CD4-positive, alpha-beta T cell treated with Interleukin-4 for 1 hour (primary cell): Measurements from ENCODE around the gene LY6G6D.

Experiments
- DNase-seq, 2 donors: peaks; one replicate each; pipeline ENCODE4 v3.0.0-alpha.2; 2020 to 2022

Gene LY6G6D, protein sequence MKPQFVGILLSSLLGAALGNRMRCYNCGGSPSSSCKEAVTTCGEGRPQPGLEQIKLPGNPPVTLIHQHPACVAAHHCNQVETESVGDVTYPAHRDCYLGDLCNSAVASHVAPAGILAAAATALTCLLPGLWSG

DNA sequence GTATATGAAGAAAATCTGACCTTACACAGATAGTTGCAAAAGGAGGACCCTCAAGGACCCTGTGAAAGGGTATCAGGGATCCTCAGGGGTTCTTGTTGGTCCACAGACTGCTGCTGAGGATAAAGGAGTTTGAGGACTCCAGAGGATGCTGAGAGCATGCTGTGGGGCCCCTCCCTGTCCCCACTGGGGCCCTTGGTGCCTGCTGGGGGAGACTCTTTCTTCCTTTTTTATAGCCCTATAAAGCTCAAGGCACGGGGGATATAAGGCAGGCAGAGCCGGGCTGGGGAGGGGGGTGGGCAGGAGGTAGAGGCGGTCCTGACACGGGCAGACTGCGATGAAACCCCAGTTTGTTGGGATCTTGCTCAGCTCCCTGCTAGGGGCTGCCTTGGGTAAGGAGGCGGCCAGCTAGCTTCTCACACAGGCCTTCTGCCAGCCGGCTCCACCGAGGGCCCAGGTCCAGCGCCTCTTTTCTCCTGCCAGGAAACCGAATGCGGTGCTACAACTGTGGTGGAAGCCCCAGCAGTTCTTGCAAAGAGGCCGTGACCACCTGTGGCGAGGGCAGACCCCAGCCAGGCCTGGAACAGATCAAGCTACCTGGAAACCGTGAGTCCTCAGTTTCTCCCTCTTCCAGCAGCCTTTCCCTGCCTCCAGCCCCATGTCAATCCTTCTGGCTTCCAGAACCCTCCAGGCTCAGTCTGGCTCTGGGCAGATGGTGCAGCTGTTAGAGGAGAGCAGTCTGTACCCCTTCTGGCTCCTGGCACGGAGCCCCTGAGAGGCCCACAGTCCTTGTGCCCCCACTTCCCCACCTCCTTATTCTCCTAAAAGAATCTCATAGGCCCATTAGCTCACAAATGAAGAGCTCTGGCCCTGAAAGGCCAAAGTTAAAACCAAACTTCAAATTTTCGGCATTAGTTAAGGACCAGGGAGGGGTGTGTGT lies at the start of gene LY6G6D:
Gene LY6G6D, plus strand, starts transcription at position 327 of the 937 bp plus-strand sequence. Its CDS starts 8 bp downstream, at position 335.
- DNase-seq: no peak

DNA sequence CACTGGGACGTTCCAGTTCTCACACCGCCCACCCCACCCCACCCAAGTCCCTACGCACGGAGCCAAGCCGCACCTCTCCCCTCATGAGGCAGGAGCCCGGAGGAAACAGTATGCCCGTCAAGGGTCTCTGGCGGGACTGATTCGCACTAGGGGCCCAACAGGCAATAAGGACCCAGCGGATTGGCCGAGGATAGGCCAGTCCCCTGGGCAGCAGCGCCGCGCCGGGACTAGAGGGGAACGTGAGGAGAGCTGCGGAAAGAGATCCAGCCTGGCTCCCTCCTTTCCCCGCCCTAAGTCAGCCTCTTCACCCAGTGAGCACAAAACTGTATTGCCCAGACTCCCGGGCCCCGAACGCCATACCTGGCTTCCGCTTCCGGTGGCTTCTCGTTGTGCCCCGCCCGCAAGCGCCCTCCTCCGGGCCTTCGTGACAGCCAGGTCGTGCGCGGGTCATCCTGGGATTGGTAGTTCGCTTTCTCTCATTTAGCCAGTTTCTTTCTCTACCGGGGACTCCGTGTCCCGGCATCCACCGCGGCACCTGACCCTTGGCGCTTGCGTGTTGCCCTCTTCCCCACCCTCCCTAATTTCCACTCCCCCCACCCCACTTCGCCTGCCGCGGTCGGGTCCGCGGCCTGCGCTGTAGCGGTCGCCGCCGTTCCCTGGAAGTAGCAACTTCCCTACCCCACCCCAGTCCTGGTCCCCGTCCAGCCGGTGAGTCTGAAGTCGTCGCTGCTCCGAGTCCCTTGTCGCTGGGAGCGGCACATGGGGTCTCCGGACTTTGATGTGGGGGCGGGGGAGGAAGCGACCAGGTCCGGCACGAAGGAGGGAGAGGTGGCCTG lies 49.4 kb upstream of the LY6G6D start, which contains the start of gene CSNK2B:
Gene CSNK2B, plus strand, starts transcription at position 580 of the 836 bp plus-strand sequence. CDS start 752 bp downstream, outside the sequence.
- peak; percentile 98 for DNase-seq

DNA sequence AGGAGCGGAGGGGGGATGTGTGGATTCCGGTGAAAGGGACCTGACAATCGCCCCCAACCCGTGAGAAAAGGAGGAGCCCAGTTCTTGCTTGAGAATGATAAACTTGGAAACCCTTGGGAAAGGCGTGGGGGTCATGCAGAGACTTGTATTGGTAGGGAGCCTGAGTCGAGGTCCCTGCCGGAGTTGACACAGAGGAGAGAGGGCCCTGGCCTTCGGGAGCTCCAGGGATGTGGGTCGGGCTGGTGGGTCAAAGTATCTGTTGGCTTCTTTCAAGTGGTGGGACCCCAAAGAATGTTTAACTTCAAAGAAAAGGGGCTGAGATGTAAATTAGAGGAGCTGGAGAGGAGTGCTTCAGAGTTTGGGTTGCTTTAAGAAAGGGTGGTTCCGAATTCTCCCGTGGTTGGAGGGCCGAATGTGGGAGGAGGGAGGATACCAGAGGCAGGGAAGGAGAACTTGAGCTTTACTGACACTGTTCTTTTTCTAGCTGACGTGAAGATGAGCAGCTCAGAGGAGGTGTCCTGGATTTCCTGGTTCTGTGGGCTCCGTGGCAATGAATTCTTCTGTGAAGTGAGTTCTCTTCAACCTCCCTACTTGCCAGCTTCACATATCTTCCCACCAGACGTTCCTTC lies 48.7 kb upstream of the LY6G6D start:
- DNase-seq: no peak

DNA sequence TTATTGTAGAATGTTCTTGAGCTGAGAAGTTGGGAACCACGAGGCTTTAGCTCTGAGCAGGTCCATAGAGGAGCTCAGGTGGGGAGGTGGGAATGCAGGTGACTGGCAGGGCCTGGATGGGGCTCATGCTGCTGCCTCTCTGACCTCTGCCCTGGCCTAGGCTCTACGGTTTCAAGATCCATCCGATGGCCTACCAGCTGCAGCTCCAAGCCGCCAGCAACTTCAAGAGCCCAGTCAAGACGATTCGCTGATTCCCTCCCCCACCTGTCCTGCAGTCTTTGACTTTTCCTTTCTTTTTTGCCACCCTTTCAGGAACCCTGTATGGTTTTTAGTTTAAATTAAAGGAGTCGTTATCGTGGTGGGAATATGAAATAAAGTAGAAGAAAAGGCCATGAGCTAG lies 45.5 kb upstream of the LY6G6D start, which contains the start of gene LY6G5B:
Gene LY6G5B, plus strand, starts transcription at position 301 of the 400 bp plus-strand sequence. CDS start 975 bp downstream, outside the sequence.
- DNase-seq: no peak

DNA sequence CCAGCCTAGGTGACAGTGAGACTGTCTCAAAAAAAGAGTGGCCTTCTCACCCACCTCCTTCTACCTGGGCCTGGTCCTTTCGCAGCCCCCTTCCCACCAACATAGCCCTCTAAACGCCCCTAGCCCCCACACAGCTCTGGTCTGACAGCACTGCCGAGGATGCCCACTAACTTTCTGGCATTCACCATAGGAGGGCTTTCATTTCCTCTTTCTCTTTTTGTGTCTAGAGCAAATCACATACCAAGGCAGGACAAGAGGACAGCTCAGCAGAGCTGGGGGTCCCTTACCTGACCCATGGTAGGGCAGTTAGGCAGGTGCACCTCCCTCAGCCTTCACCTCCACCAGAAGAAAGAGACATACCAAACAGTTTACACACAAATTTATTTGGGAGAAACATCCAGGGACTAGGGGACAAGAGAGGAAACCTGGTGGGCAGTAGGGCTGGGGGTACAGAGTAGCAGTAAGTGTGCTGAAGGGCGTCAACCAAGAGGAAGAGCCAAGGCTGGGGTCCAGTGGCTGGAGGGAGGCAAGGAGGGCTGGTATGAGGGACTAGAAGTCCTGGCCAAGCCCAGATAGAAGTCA lies 38.7 kb upstream of the LY6G6D start:
- no peak for DNase-seq

DNA sequence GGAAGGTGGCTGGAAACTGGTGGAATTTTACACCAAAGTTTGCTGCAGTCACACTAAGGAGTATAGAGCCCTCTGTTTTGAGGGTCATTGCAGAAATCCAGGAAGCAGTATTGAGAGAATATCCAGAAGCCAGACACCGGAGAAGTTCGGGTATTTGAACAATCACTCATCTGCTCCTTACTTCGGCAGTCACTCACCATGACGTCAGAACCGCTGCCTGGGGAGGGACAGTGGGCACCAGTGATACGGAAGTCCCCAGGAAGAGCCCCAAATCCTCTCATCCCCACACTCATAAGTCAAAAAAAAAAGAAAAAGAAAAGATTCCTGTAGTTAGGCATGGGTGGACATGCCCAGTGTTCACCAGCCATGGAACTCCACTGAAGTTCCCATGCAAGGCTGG lies 38.2 kb upstream of the LY6G6D start:
- DNase-seq: no peak

DNA sequence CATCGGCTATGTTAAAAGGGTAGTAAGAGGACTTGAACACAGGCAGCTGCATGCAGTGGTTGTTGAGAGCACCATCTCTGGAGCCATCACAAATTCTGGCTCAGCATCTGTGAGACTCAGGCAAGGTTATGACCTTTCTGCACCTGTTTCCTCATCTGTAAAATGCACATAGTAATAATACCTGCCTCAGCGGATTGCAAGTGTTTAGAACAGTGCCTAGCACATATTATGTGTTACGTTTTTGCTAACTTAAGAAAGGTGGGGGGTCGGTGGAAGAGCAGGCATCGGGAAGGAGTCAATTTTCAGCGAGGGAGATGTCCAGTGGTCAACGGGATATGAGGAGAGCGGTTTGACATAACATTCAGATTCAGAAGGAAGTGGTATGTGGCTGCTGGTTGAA lies 37.2 kb upstream of the LY6G6D start:
- no peak for DNase-seq

DNA sequence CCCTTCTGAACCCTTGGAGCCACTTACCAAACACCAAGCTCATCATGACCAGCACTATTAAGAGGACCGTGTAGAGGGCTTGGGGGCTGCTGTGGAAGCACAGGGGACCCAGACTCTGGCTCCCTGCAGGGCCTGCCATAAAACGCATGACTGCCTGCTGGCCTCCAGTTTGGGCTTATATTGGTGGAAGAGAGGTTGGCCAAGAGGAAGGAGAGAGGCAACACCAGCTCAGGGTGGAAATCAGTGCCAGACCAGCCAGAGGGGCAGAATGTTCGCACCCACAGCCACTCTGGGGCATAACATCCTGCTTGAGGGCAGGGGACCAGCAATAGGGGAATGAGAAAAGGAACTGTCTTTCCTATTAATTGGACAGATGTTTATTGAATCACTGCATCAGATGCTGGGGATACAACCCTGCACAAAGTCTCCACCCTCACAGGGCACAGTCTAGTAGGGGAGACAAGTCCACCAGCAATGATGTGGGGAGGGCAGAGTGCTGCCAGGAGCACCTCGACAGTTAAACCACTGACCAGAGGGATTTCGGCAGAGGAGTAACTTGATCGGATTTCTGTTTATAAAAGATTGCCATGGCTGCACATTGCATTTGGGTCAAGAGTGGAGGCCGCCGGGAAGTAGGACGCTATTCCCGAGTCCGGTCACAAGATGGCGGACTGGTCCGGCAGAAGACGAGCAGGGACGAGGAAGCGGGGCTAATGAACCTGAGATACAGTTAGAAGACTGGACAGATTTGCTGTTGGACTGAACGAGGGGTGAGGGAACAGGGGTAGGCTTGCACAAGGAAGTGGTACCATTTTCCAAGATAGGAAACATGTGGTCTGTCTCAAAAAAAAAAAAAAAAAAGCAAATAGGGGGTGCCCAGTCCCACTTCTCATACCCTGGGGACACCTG lies 34.7 kb upstream of the LY6G6D start, which contains the start of gene LY6G5C:
Gene LY6G5C, minus strand, starts transcription at position 842 of the 909 bp plus-strand sequence. Its CDS starts 694 bp downstream, at position 148.
- DNase-seq: peak; percentile 79 to 80

DNA sequence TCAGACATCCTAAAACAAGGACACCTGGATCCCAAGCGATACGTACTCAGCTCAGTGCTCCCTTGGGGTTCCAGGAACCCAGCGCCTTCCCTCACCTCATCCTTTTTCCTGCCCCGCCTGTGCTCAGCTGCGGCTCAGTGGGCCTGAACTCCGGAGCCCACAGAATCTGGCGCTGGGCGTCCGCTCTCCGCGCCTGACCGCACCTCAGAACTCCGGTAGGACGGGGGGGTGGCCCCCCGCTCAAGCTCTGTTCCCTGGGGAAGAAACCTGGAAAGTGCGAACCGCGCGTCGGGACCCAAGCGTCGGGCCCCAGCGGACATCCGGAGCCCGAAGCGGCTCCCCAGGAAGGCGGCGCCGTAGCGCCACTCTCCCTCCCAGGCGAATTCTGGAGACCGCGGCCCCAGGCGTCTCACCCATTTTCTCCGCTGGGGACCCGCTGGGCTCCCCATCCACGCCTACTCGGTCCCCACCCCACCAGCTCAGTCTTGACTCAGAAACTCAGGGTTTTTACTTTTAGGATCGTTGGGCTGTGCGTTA lies 33.9 kb upstream of the LY6G6D start:
- DNase-seq: peak; percentile 30 to 35

DNA sequence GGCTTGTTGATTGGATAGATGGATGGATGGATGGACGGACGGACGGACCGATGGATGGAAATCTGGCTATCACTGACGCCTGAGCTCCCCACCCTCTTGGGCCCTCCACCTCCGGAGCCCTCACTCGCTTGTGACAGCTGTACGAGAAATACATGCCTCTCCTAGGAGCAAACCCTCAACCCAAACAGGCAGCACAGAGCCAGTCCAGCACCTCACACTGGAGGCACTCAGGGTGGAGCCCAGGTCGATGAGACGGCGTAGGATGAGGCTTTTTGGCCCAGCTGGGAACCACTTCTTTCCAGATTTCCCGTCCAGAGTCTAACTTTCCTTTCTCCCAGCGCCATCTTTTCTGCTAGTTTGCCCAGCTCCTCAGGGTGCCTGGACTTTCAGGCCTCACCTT lies 31.6 kb upstream of the LY6G6D start:
- no peak for DNase-seq

DNA sequence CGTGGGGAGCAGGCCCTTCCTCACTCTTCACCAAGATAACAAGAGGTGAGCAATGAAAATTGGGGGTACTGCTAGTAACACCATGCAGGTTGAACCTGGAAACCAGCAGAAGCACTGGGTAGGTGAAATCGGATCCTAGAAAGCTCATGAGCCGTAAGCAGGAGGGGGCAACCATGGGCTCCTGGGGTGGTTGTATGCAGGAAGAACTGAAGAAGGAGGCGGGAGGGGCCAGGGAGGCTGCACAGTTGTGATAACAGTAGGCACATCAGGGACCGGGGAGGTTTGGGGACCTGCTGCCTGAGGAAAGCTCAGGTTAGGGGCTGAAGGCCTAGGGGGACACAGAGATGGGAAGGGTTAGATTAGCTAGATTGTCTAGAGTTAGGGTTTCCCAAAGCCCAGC lies 28.7 kb upstream of the LY6G6D start:
- DNase-seq: no peak

DNA sequence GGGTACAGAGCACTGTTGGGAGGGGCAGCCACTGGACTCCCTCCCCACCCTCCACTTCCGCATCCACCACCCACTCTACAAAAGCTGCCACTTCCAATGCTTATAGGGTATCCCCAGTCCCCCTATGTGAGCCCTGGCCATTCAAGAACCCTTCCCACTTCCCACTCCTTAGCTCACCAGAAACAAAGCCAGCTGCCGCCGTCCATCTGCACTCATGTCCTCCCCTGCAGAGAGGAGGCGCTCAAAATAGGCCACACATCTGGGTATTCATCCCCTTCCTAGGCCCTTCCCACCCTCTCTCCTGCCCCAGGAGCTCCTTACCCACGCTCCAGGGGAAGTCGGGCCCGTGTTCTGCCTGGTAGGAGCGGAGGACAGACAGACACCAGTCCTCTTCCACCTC lies 27.8 kb upstream of the LY6G6D start:
- DNase-seq: no peak

DNA sequence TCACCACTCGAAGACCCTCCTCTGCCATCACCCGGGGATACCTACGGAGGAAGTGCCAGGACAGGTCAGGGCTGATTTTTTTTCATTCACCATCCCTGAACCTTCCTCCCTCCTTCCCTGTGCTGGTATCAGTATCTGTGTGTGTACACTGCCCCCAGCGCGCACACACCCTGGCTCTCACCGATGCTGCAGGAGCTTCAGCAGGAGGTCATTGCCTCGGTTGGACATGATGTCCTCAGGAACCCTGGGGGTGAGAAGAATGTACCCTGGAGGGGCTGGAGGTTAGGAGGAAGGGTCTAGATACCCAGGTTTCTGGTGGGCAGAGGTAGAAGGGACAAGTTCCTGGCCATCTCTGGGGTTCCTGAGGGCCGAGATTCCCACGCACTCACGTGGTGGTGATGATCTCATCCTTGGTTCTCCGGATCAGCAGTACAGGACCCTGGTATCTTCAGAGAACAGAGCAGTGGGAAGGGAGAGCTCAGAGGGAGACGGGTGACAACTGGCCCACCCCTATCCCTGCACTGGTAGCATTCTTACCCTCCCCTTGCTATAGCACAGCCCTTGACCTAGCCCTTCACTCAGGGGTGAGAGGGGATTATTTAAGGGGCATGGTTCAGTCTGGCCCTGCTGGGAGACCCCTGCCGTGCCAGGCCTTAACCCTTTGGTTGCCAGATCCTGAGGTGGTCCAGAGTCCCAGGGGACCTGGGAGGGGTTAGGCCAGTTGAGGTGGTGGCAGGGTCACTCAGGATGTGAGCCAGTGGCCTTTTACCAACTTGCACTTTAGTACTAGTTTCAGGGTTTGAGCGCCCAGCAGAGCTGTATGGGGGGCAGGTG lies 27.1 kb upstream of the LY6G6D start:
- no peak for DNase-seq

DNA sequence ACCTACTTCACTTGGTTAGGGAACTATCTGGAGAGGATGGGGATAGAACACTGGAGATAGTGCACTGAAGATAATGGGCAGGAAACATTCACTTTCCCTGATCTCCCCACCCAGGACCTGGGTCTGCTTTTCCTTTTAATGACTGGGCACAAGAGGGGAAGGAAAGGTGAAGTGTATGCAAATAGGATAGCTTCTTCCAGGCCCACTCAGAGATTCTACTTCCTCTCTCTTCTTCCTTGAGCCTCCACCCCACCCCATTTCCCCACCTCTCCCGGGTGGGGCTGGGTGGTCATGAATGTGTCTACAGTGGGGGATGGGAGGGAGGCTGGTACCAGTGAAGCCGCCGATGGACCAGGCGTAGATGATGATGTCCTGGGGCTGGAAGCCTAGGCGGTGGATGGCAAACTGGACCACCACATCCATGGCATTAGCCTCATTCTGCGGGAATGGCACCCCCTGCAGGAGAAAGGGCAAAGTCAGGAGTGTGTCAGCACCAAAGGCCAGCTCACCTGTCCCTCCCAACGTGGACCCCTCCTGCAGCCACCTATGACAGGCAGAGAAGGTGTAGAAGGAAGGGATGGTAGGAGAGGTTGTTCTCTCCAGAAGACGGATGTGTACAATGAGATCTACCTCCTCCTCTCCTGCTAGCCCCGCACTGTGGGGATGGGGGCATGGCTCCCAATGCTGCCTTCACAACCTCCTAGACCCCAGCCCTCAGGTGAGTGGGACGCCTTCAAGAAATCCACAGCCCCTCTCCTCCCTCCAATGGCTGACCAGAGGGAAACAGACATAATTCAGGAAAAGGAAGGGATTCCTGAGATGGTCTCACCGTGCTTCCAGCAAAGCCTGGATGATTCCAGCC lies 25.7 kb upstream of the LY6G6D start:
- no peak for DNase-seq

DNA sequence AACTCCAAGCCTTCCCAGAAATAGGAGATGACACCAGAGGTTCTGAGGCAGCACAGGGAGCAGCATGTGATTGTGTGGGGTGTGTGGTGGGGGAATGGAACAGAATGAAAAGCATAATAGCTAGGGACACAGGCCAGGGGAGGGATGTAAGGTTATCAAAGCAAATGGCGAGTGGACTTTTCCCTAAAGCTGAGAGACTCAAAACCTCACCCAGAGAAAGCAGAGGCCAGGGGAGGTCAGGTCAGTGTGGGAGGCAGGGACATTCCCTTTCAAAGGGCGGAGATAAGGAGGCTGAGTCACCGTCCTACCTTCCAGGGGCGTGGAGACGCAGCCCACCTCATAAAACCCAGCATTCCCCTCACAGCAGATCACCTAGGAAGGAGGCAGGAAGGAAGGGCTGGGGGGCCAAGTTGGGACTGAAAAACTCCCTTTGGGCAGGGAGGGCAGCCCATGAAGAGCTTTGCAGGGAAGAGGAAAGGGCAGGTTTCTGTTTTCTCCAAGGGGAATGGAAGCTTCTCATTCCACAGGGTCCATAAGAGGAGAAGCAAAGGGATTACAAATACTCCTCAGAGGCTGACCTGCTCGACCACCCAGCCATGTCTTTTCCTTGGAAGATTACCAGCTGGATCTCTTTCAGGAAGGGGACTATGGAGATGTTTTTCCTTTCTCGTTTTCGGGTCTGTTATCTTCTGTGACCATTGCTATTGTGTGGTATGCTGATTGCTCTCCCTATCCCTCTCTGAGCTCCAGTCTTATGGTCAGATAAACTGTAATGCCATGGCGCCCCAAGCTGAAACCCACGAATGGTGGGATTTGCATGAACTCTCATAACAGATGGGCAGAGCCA lies 24.7 kb upstream of the LY6G6D start:
- DNase-seq: no peak

DNA sequence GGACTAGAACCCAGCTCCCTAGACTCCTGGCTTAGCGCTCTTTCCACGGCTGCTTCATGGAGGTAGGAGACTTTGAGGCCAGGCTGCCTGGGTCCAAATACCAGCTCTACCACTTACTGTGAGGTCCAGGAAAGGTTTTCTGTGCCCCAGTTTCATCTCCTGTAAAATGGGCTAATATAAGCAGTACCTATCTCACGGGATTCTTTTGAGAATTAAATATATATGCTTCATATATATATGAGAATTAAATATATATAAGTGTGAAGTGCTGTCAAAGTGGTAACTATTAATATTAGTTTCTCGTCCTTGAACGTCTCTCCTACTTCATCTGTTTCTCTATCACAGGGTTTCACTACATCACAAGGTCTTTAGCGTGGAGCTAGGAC lies 24.1 kb upstream of the LY6G6D start:
- no peak for DNase-seq

DNA sequence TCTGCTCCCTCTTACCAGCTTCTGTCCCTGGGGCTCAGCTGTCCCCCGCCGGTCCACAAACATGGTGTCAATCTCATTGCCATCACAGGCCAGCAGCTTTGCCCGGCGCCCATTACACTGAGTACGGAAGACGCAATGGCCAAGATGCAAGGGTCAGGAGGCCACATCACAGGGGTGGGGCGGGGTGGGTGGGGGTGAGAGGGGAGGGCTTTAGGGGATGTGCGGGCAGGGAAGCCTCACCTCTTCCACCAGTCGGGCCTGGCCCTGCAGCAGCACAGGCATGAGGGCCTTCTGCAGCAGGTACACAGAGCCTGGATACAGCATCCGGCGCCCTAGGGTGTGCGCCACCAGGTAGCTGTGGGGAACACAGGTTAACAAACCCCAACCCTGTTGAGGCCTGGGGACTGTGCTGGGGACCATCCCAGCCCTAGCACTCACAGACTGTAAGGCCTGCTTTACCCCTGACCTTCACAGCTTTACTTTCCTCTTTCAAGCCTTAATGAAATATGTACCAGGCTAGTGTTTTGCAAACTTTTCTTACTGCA lies 23.5 kb upstream of the LY6G6D start:
- no peak for DNase-seq

DNA sequence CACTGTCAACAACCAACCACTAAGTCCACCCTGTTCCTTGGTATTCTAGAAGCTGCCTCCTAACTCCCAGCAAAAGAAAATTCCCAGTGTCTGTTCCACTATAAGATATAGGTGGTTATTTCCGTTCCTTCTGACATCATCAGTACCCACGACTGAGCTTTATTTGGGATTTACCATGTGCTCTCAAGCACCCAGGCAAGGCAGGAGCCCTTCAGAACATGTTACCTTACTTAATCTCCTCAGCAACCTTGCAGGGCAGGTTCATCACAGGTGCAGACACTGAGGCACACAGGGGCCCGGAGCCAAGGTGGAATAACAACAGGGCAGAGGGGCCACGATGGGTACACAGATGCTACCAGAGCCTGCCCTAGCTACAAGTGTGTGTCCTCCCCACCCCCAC lies 22.8 kb upstream of the LY6G6D start:
- no peak for DNase-seq
